GM12864 (cell line): ENCODE measurements around the gene AMH.
A peak's percentile ranks its signal among the peaks of the same experiment; 100 is the strongest.

Source experiments
- DNase-seq: peaks from one replicate; pipeline ENCODE4 v3.0.0-alpha.2; 2011; ENCODE audit warnings: low read depth
- H3K4me3 ChIP-seq: 2 replicates; pipeline ENCODE4 v1.5.1; 2011; ENCODE audit warnings: mild to moderate bottlenecking, low read depth, low read length, control low read depth
- TF ChIP-seq, protein P1 (sequence below): IDR thresholded peaks from 2 replicates; pipeline ENCODE4 v1.5.1; 2011; ENCODE audit warnings: low read depth, mild to moderate bottlenecking, moderate library complexity, low read length, control low read depth, inconsistent platforms; ENCODE audit errors: missing control alignments

The AMH gene

DNA sequence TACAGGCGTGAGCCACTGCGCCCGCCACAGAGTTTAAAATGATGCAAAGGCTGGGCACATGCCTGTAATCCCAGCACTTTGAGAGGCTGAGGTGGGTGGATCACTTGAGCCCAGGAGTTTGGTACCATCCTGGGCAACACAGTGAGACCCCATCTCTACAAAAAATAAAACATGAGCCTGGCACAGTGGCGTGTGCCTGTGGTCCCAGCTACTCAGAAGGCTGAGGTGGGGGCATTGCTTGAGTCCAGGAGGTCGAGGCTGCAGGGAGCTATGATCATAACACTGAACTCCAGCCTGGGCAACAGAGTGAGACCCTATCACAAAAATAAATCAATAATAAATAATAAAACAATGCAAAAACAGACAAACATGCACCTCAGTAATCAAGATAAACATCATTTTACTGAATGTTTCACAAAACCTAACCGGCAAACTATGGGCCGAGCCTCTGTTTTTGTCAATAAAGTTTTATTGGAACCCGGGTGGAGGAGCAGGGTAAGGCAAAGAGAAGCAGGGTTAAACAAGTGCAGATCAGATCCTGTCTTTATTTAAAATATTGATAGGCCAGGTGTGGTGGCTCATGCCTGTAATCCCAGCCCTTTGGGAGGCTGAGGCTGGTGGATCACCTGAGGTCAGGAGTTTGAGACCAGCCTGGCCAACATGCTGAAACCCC is 34.8 kb downstream of the AMH start:
- H3K4me3 ChIP-seq, result no peak overlapping the region
- TF ChIP-seq, protein P1, sequence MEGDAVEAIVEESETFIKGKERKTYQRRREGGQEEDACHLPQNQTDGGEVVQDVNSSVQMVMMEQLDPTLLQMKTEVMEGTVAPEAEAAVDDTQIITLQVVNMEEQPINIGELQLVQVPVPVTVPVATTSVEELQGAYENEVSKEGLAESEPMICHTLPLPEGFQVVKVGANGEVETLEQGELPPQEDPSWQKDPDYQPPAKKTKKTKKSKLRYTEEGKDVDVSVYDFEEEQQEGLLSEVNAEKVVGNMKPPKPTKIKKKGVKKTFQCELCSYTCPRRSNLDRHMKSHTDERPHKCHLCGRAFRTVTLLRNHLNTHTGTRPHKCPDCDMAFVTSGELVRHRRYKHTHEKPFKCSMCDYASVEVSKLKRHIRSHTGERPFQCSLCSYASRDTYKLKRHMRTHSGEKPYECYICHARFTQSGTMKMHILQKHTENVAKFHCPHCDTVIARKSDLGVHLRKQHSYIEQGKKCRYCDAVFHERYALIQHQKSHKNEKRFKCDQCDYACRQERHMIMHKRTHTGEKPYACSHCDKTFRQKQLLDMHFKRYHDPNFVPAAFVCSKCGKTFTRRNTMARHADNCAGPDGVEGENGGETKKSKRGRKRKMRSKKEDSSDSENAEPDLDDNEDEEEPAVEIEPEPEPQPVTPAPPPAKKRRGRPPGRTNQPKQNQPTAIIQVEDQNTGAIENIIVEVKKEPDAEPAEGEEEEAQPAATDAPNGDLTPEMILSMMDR, result no peak
- no peak for DNase-seq

GRCh38 chr19:2286402-2287140 is 37.4 kb downstream of the AMH start:
- no peak for DNase-seq
- no peak overlapping the region for H3K4me3 ChIP-seq
- TF ChIP-seq, protein P1, result no peak

DNA sequence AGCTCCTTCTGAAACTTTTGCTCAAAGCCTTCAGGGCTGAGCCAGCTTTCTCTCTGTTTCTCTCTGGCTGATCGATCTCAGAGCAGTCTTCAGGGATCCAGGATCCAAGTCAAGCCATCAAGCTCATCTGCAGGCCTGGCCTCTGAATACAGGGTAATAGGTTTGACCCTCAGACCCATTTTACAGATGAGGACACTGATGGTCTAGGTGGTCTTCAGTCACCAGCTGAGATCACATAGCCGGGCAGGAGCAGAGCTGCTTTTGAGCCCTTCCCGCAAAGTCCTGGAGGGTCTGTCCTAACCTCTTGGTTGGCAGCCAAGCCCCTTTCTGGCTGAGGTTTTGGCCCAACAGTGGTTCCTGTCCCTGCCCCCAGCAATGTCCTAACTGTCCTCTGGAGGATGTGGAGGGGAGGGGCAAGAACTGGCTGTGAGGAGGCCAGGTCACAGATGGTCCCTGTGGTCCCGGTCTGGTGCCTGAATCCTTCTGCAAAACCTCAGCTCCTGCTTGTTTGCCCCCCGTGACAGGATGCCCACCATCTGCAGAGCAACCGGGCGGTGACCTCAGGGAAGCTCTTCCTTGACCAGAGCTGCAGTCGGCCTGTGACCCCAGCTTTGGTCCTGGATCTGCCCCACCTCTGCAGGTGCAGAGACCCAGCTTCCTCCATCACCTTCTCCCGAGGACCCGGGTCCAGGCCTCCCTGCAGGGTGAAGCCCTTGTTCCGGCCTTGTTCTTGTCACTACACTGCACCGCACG is 38.6 kb downstream of the AMH start:
- no peak for DNase-seq
- TF ChIP-seq, protein P1, result no peak
- H3K4me3 ChIP-seq, result no peak overlapping the region

GRCh38 chr19:2288338-2288817 is 39.3 kb downstream of the AMH start:
- H3K4me3 ChIP-seq, result no peak overlapping the region
- DNase-seq, result no peak
- TF ChIP-seq, protein P1, result no peak

DNA sequence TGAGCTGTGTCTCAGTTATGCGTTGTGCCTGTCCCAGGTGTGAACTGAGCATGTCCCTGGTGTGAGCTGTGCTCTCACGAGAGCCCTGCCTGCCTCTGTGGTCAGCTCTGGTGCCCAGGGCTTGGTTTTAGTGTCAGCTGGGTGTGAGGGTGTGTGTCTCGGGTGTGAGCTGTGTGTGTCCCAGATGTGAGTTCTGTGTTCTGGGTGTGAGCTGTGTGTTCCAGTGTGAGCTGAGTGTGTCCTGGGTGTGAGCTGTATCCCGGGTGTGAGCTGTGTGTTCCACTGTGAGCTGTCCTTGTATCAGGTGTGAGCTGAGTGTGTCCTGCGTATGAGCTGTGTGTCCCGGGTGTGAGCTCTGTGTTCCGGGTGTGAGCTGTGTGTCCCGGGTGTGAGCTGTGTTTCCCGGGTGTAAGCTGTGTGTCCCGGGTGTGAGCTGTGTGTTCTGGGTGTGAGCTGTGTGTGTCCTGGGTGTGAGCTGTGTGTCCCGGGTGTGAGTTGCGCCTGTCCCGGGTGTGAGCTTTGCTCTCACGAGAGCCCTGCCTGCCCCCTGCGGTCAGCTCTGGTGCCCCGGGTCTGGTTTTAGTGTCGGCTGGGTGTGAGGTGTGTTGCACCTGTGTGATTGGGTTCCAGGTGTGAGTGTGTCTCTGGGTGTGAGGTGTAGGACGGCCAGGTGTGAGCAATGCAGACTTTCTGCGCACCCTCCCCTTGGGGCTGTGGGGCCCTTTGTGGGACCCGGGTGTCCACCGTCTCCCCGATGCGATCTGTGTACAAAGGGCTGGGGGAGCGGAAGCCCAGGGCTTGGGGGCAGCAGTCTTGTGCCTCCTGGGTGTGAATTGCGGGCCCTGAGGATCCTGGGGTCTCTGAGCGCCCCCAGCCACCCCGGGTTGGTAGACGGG is 39.9 kb downstream of the AMH start:
- peak overlapping the region; percentile 63 for H3K4me3 ChIP-seq

More for the DNA sequence above, 39.9 kb downstream of the AMH start:
- no peak for DNase-seq
- TF ChIP-seq, protein P1, result no peak
